IMR-90 (cell line): ENCODE data around the gene TEAD1. TPM values are rescaled to one million over a fixed set of nuclear protein-coding genes. Genes with fewer than 3 reads are reported as not detected.
"Not testable (repeated sequence)": the region's sequence is repeated elsewhere in the genome, so short reads cannot be mapped to it uniquely, and the experiment has no call there.

ENCODE experiments used
- ATAC-seq: fragments of 200-7000 bp; cut with Tn5 transposase; 2 replicates; pipeline ENCODE4 v1.9.1; 2020; ENCODE audit warnings: low read depth, mild to moderate bottlenecking, moderate library complexity
- BruUV-seq: library from RNA; stranded (reverse); fragments of 400-500 nt; replicated peaks from 2 replicates; lab custom pipeline; 2021; lab: Mats Ljungman, UMichigan
- CTCF ChIA-PET: fragments of 300-600 bp; formaldehyde crosslinking; extraction: SDS; loops from one replicate; lab custom pipeline; 2021; ENCODE audit warnings: antibody characterized with exemption; lab: Yijun Ruan, JAX
- POLR2A ChIA-PET: fragments of 300-600 bp; sonication (Branson Sonifier 250); formaldehyde crosslinking; loops from one replicate; lab custom pipeline; 2022; ENCODE audit warnings: antibody characterized with exemption; ENCODE audit not compliant: unreplicated experiment; lab: Charles Lee
- DNase-seq: peaks from one replicate; pipeline ENCODE4 v3.0.0; 2013
- H2AFZ ChIP-seq: replicated peaks from 2 replicates; pipeline ENCODE3; 2013; ENCODE audit warnings: low read length, mild to moderate bottlenecking; ENCODE audit not compliant: poor library complexity
- H2AK5ac ChIP-seq: 2 replicates; pipeline ENCODE4 v1.6.1; 2013; ENCODE audit warnings: low read depth, low read length, inconsistent platforms
- H2AK9ac ChIP-seq: replicated peaks from 2 replicates; pipeline ENCODE3; 2013; ENCODE audit warnings: mild to moderate bottlenecking, low read depth, low read length, moderate library complexity; ENCODE audit not compliant: poor library complexity
- H2BK120ac ChIP-seq: 2 replicates; pipeline ENCODE4 v1.6.1; 2013; ENCODE audit warnings: low read depth, low read length, inconsistent platforms
- H2BK15ac ChIP-seq: 3 replicates; pipeline ENCODE4 v1.6.1; 2013; ENCODE audit warnings: low read depth, low read length, inconsistent platforms
- H2BK20ac ChIP-seq: 2 replicates; pipeline ENCODE4 v1.6.1; 2013; ENCODE audit warnings: low read depth, mild to moderate bottlenecking, inconsistent platforms, low read length, moderate library complexity
- H2BK5ac ChIP-seq: 2 replicates; pipeline ENCODE4 v1.6.1; 2013; ENCODE audit warnings: mild to moderate bottlenecking, low read depth, low read length, inconsistent platforms; ENCODE audit not compliant: poor library complexity, severe bottlenecking
- H3K14ac ChIP-seq: replicated peaks from 2 replicates; pipeline ENCODE4 v1.6.1; 2013; ENCODE audit warnings: low read depth, low read length, inconsistent platforms
- H3K18ac ChIP-seq: 2 replicates; pipeline ENCODE4 v1.6.1; 2013; ENCODE audit warnings: low read depth, low read length, control low read depth
- H3K23ac ChIP-seq: 2 replicates; pipeline ENCODE4 v1.6.1; 2013; ENCODE audit warnings: low read depth, low read length, inconsistent platforms
- H3K27ac ChIP-seq: 2 replicates; pipeline ENCODE4 v1.5.1; 2013; ENCODE audit warnings: mild to moderate bottlenecking, control low read depth, low read length; ENCODE audit not compliant: insufficient read depth
- H3K27me3 ChIP-seq: 2 replicates; pipeline ENCODE4 v1.6.1; 2013; ENCODE audit warnings: low read length; ENCODE audit not compliant: control insufficient read depth, insufficient read depth
- H3K36me3 ChIP-seq: 2 replicates; pipeline ENCODE4 v1.6.1; 2013; ENCODE audit warnings: low read length, mixed read lengths; ENCODE audit not compliant: control insufficient read depth, insufficient read depth
- H3K4ac ChIP-seq: 2 replicates; pipeline ENCODE4 v1.6.1; 2013; ENCODE audit warnings: low read depth, low read length, inconsistent platforms
- H3K4me1 ChIP-seq: 2 replicates; pipeline ENCODE4 v1.6.1; 2013; ENCODE audit warnings: low read length, mixed read lengths; ENCODE audit not compliant: control insufficient read depth, insufficient read depth
- H3K4me2 ChIP-seq: 2 replicates; pipeline ENCODE4 v1.6.1; 2013; ENCODE audit warnings: low read depth, mild to moderate bottlenecking, control low read depth, low read length, moderate library complexity
- H3K4me3 ChIP-seq: 2 replicates; pipeline ENCODE4 v1.5.1; 2013; ENCODE audit warnings: low read depth, mild to moderate bottlenecking, control low read depth, low read length, moderate library complexity; ENCODE audit not compliant: insufficient read depth
- H3K56ac ChIP-seq: 2 replicates; pipeline ENCODE4 v1.6.1; 2013; ENCODE audit warnings: low read length, inconsistent platforms; ENCODE audit not compliant: insufficient read depth; ENCODE audit errors: extremely low read depth
- H3K79me1 ChIP-seq, 2 experiments: 2 replicates each; pipeline ENCODE4 v1.6.1; 2013; ENCODE audit warnings: low read length in 2 of 2, inconsistent platforms in 1 of 2, low read depth in 1 of 2
- H3K9ac ChIP-seq: 2 replicates; pipeline ENCODE4 v1.6.1; 2013; ENCODE audit warnings: low read depth, low read length, control low read depth
- H3K9me1 ChIP-seq: 2 replicates; pipeline ENCODE4 v1.6.1; 2013; ENCODE audit warnings: low read length, inconsistent platforms; ENCODE audit not compliant: insufficient read depth
- H3K9me3 ChIP-seq: 2 replicates; pipeline ENCODE4 v1.6.1; 2013; ENCODE audit warnings: low read length; ENCODE audit not compliant: control insufficient read depth, insufficient read depth
- H4K20me1 ChIP-seq: 2 replicates; pipeline ENCODE4 v1.6.1; 2013; ENCODE audit warnings: low read length, inconsistent platforms; ENCODE audit not compliant: insufficient read depth
- H4K5ac ChIP-seq: 2 replicates; pipeline ENCODE4 v1.6.1; 2013; ENCODE audit warnings: mild to moderate bottlenecking, low read depth, low read length, control low read depth
- H4K8ac ChIP-seq, 2 experiments: 2 replicates each; pipeline ENCODE4 v1.6.1; 2013; ENCODE audit warnings: low read depth in 2 of 2, low read length in 2 of 2, control low read depth in 1 of 2, inconsistent platforms in 1 of 2
- H4K91ac ChIP-seq: 2 replicates; pipeline ENCODE4 v1.6.1; 2013; ENCODE audit warnings: low read depth, low read length, inconsistent platforms; ENCODE audit not compliant: insufficient read depth
- FOS ChIP-seq: fragments of 150-350 bp; IDR thresholded peaks from 2 replicates; pipeline ENCODE4 v1.6.1; 2016; ENCODE audit warnings: low read depth, low read length
- MXI1 ChIP-seq: IDR thresholded peaks from 2 replicates; pipeline ENCODE4 v1.6.1; 2012; ENCODE audit warnings: low read depth, mild to moderate bottlenecking, low read length, moderate library complexity, borderline replicate concordance
- NFE2L2 ChIP-seq: fragments of 150-350 bp; IDR thresholded peaks from 2 replicates; pipeline ENCODE4 v1.6.1; 2016; ENCODE audit warnings: low read depth, mild to moderate bottlenecking, low read length
- RAD21 ChIP-seq: IDR thresholded peaks from 2 replicates; pipeline ENCODE4 v1.6.1; 2012; ENCODE audit warnings: low read length, improper control_type of control experiment
- WGBS, 2 experiments: methylation state at CpG; one replicate each; pipeline versions ENCODE4 v1.1.5 to v1.1.7; 2013; ENCODE audit warnings: missing lambda C conversion rate in 2 of 2; ENCODE audit not compliant: insufficient read length in 1 of 2; ENCODE audit errors: extremely low coverage in 2 of 2; 5-methylcytosine and 5-hydroxymethylcytosine counted together
- dilution Hi-C: fragments of 300-500 bp; cut with HindIII; formaldehyde crosslinking; loops from one replicate; pipeline ENCODE4 v1.14.3; 2018; ENCODE audit warnings: low sequenced_read_pairs; ENCODE audit not compliant: unreplicated experiment
- in situ Hi-C: fragments of 300-500 bp; cut with MboI; formaldehyde crosslinking; loops from 3 replicates; pipeline ENCODE4 v1.14.3; 2019; ENCODE audit warnings: low sequenced_read_pairs, inconsistent platforms, mixed read lengths
- intact Hi-C: fragments of 100-400 bp; cut with micrococcal nuclease; formaldehyde crosslinking; loops from 2 replicates; pipeline ENCODE4 v1.10.0; 2022
- polyA plus RNA-seq, 3 experiments: library from polyadenylated mRNA; depleted of rRNA; stranded (reverse); fragments of >200 nt; gene quantifications; 2 replicates each; pipeline ENCODE4 v1.2.3, GENCODE V29; 2012; ENCODE audit warnings: low replicate concordance in 1 of 3
- total RNA-seq: library from RNA; depleted of rRNA; stranded (reverse); fragments of >200 nt; gene quantifications from 2 replicates; pipeline ENCODE4 v1.2.3, GENCODE V29; 2012
- TF ChIP-seq, protein P1 (sequence below): fragments of 150-350 bp; IDR thresholded peaks from 2 replicates; pipeline ENCODE4 v1.6.1; 2016; ENCODE audit warnings: low read depth, mild to moderate bottlenecking, low read length, moderate library complexity, borderline replicate concordance
- TF ChIP-seq, protein P2 (sequence below): fragments of 150-350 bp; IDR thresholded peaks from 2 replicates; pipeline ENCODE4 v1.6.1; 2017; ENCODE audit warnings: mild to moderate bottlenecking, antibody characterized with exemption, low read length, low read depth

Gene TEAD1
- total and polyA plus RNA-seq, 2 of the 4 experiments (the other 2 are of a cell fraction) = 51.8 to 69.2 TPM

DNA sequence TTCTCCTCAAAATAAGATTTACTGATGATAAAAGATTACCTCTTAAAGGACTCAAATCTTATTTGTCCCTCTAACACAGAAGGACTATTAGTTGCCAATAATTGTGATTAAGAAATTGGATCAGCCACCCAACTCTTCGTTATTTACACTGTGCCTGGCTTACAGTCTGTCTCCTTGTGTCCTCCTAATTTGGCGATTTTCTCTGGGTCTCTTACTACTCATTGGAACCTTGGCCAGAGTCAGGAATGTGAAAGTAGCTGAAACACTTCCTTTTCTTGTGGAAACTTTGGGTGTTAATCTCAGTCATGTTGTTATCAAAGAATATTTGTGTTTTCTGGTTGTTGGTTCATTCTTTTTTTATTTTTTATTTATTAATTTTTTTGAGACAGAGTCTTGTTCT, 83.2 kb downstream of the TEAD1 start:
- H3K79me1 ChIP-seq = peaks cover 14 to 93% of the 10 kb centered on the region in 2 experiments
- BruUV-seq = no TSS peak
- H3K36me3 ChIP-seq = no peaks in the 10 kb centered on the region; the same call in 1 of the 2 replicates
- H4K5ac ChIP-seq = no peak overlapping the region
- no peak overlapping the region for H2BK15ac ChIP-seq
- no peak overlapping the region for H3K18ac ChIP-seq
- H2BK120ac ChIP-seq = no peak overlapping the region
- H3K27me3 ChIP-seq = no peaks in the 10 kb centered on the region
- intact Hi-C loops = no loop called here
- H3K9me3 ChIP-seq = no peaks in the 10 kb centered on the region
- no peak overlapping the region for H2BK5ac ChIP-seq
- 100% methylated on average over 1 of the region's 2 CpGs; no CpG with 5 or more reads in 1 of the 2 experiments for whole genome bisulfite sequencing, 2 experiments
- no peak overlapping the region for H3K27ac ChIP-seq
- no peak overlapping the region for H3K4ac ChIP-seq
- no peak for DNase-seq
- ATAC-seq = no peak
- no peak overlapping the region for H2AK5ac ChIP-seq
- H2BK20ac ChIP-seq = no peak overlapping the region
- no peak overlapping the region for H2AK9ac ChIP-seq
- H3K9ac ChIP-seq = no peak overlapping the region
- no peak overlapping the region for H4K8ac ChIP-seq
- H3K4me3 ChIP-seq = no peak overlapping the region
- H2AFZ ChIP-seq = no peak overlapping the region
- TF ChIP-seq MXI1 (no peak), FOS (no peak), RAD21 (no peak), NFE2L2 (no peak)
- TF ChIP-seq, protein P1, sequence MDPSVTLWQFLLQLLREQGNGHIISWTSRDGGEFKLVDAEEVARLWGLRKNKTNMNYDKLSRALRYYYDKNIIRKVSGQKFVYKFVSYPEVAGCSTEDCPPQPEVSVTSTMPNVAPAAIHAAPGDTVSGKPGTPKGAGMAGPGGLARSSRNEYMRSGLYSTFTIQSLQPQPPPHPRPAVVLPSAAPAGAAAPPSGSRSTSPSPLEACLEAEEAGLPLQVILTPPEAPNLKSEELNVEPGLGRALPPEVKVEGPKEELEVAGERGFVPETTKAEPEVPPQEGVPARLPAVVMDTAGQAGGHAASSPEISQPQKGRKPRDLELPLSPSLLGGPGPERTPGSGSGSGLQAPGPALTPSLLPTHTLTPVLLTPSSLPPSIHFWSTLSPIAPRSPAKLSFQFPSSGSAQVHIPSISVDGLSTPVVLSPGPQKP = no peak
- TF ChIP-seq, protein P2, sequence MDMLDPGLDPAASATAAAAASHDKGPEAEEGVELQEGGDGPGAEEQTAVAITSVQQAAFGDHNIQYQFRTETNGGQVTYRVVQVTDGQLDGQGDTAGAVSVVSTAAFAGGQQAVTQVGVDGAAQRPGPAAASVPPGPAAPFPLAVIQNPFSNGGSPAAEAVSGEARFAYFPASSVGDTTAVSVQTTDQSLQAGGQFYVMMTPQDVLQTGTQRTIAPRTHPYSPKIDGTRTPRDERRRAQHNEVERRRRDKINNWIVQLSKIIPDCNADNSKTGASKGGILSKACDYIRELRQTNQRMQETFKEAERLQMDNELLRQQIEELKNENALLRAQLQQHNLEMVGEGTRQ = no peak
- peaks cover 96% of the 10 kb centered on the region for H4K20me1 ChIP-seq
- no peak overlapping the region for H4K91ac ChIP-seq
- H3K14ac ChIP-seq = no peak overlapping the region
- peaks cover 33% of the 10 kb centered on the region for H3K4me1 ChIP-seq
- dilution Hi-C loops = no loop called here
- H3K4me2 ChIP-seq = no peak overlapping the region
- no peak overlapping the region for H3K23ac ChIP-seq
- H3K56ac ChIP-seq = no peak overlapping the region
- H3K9me1 ChIP-seq = peaks cover 32% of the 10 kb centered on the region
- in situ Hi-C loops = no loop called here
- ChIA-PET POLR2A (no interaction called here), CTCF (no interaction called here)

DNA sequence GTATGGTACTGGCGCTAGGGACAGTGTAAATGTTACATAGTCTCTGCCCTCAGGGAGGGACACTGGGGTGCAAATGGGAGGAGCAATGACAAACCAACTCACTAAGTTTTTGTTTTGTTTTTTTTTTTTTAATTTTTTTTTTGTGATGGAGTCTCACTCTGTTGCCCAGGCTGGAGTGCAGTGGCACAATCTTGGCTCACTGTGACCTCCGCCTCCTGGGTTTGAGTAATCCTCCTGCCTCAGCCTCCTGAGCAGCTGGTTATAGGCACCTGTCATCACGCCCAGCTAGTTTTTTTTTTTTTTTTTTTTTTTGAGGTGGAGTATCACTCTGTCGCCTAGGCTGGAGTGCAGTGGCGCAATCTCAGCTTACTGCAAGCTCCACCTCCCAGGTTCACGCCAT, 83.9 kb downstream of the TEAD1 start:
- POLR2A ChIA-PET, H3K4me3 ChIP-seq, H3K36me3 ChIP-seq, H2BK120ac ChIP-seq, H3K27me3 ChIP-seq, H2AK9ac ChIP-seq, H3K56ac ChIP-seq, H4K5ac ChIP-seq, H2BK5ac ChIP-seq, ATAC-seq, H2BK15ac ChIP-seq, H3K18ac ChIP-seq, H3K27ac ChIP-seq, in situ Hi-C loops, DNase-seq, H2AFZ ChIP-seq, H3K9ac ChIP-seq, BruUV-seq, H4K91ac ChIP-seq, H3K4ac ChIP-seq, H4K8ac ChIP-seq, H3K4me2 ChIP-seq, H3K23ac ChIP-seq, H2BK20ac ChIP-seq, H2AK5ac ChIP-seq, intact Hi-C loops, H3K14ac ChIP-seq, CTCF ChIA-PET, dilution Hi-C loops, H3K9me3 ChIP-seq: not testable (repeated sequence)
- H3K4me1 ChIP-seq = peaks cover 35% of the 10 kb centered on the region
- peaks cover 35% of the 10 kb centered on the region for H3K9me1 ChIP-seq
- peaks cover 19 to 93% of the 10 kb centered on the region in 2 experiments for H3K79me1 ChIP-seq
- peaks cover 96% of the 10 kb centered on the region for H4K20me1 ChIP-seq
- WGBS, 2 experiments = no CpG with 5 or more reads among the region's 6 CpGs
